ENCODE results near the gene CD81.

CD81 gene

GRCh38 chr11:2377511-2378443 is 667 bp downstream of the CD81 start:
- DNase-seq = peak; percentile 75

DNA sequence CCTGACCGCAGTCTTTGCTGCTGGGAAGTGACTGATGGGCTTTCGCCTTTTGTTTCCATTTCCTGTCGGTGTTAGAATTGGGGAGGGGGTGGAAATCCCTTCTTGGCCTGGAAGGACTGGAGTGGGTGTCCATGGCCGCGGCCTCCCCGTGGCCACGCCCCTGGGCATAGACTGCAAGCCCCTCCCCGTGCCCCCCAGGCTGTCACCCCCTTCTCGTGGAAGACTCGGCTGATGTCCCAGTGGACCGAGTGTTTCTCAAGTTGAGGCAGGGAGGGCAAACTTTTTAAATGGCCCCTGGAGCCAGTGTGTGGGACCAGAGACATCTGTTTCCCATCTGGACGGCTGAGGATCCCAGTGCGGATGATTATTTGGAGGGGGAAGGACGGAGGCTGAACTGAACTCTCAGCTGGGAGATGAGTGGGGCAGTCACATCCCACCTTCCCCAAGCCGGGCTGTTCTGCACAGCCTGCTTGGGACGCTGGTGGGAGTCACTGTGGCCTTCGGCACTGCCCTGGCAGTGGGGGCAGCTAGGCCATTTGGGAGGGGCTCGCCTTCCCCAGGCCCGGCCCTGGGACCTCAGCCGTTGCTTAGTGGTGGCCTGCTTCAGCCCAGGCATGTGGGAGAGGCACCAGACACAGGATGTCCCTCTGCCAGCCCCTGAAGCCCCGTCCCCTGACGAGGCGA is 1.6 kb downstream of the CD81 start:
- DNase-seq = no peak

- DNase-seq = no peak
Measured at GRCh38 chr11:2379466-2380174, 2.5 kb downstream of the CD81 start.

DNA sequence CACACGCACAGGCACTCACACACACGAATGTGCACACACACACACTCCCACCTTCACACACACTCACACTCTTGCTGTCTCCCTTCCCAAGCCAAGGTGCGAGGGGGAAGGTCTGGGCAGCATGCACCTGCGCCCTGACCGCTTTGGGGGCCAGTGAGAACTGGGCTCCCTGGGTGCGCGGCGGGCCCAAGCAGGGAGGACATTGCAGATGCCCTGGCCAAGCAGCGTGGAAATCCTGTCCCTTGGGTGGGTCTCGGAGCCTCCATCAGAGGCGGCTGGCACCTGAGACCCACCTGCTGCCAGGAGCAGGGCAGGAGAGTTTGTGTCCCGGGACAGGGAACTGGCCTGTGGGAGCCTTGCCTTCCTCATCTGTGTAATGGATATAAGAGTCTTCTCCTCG is 3.3 kb downstream of the CD81 start:
- no peak for DNase-seq

DNA sequence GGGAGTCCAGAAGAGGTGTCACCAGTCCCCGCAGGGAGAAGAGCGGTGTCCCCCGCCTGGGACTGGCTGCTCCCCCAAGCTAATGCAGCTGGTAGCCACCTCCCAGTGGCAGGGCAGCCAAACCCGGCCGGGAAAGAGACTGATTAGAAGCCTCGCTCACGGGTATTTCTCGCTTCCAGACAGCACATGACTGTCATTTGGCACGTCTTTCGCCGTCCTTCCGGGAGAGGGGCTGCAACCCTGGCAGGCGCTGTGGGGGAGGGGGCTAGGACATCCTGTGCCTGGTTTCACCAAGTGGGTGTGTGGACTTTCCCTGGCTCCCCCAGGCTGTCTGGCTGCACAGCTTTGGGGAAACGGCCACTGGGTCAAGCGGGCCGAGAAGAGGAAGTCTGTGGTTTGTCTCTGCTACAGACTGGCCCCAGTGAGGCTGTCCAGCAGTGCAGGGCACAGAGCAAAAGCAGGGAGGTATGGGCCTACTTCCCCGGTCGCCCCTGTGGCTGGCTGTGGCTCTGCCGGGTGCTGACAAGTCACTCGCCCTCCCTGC is 3.8 kb downstream of the CD81 start:
- DNase-seq = no peak

GRCh38 chr11:2381494-2382128 is 4.5 kb downstream of the CD81 start:
- DNase-seq = no peak

- DNase-seq = no peak
Measured at GRCh38 chr11:2382129-2382517, 5.0 kb downstream of the CD81 start.

DNA sequence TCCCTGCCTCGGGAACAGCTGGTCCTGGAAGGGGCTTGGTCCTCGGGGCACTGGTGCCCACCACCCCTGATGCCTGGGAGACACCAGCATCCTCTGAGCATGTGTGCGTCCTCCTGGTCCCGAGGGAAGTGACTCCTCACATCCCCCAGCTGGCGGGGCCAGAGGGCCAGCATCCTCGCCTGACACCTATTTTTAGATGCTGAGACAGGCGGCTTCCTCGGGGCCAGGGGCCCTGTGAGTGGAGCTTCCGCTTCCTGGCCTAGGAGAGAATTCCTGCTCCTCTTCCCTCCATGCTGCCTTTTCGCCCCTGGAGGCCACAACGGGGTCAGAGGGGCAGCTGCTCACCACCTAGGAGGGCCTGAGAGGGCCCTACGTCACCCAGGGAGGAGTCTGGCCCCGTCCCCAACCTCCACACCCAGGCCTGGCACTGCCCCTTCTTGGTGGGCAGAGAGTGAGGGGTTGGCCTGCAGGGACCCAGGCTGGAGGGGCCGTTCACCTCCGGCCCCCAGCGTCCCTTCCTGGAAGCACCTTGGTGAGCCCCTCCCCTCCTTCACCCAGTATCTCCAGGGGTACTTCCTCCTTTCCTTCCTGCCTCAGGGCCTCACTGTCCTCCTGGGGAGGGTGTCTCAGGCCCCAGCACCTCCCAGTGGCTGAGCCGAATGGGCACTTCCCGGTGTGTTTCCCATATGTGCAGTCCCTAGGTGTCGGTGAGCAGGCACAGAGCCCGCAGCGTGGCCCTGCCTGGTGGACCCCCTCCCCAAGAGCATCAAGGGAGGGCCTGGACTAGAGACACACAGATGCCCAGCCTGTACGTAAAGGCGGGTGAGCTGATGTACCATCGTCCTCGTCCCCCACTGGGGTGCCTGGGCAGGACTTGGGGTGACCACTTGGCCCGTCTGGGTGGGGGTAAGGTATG is 6.1 kb downstream of the CD81 start:
- no peak for DNase-seq

- no peak for DNase-seq
Measured at GRCh38 chr11:2383852-2384804, 7.0 kb downstream of the CD81 start.

DNA sequence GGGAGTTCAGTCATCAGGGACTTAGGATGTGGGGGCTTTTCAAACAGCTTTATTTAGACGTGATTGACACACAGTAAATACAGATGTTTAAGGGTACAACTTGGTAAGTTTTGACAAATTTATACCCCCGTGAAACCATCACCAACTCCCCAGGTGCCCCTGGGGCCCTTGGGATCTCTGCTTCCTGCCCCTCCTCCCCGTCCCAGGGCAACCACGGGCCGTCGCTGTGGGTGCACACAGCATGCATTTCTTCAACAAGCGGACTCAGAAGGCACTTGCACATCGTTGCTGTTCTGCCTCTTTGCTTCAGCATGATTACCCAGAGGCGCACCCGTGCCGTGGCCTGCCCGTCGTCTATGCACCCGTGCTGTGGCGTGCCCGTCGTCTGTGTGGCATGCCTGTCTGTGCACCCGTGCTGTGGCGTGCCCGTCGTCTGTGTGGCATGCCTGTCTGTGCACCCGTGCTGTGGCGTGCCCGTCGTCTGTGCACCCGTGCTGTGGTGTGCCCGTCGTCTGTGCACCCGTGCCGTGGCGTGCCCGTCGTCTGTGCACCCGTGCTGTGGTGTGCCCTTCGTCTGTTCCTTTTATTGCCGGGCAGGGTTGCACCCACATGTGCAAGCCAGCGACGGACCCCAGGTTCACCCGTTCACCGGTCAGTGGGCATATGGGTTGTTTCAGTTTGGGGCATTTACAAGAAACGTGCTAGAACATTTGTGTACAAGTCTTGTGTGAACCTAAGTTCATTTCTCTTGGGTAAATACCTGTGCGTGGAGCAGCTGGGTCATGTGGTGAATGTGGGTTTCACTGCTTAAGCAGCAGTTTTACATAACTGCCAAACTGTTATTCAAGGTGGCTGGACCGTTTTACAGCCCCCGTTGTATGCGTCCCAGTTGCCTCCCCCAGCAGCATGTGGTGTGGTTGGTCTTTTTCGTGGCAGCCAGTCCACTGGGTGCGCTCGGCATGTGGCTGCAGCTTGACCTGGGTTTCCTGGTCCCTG is 8.3 kb downstream of the CD81 start:
- no peak for DNase-seq

- DNase-seq = no peak
Measured at GRCh38 chr11:2386591-2386990, 9.5 kb downstream of the CD81 start.

DNA sequence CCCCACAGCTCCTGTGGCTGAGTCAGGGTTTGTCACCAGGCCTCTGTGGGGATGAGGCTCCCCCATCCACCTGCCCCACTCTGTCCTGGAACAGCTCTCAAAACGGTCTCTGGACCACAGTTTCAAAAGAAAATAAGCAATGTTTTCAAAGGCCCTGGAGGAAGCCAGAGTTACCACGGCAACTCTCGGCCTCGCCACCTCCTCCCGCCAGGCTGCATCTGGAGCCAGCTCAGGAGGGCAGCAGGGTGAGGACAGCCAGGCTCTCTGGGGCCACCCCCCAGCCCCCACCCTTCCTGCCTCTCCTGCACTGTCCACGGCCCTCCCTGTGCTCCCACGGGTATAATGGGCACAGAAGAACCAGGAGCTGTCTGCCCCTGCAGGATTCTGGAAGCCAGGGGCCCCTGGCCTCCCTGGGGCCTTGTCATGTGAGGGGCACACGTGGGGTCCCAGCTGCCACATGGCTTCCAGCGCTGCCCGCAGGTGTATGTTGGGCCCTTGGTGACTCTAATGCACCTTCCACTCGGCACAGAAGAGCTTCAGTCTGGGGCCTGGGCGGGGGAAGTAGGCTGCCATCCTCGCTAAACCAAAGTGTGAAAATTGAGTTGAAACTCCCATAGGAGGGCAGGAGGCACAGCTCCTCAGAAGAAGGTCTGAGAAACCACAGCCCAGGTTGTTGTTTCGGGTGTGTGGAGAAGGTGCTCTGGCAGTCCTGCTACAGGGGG is 10.3 kb downstream of the CD81 start:
- DNase-seq = no peak

GRCh38 chr11:2388431-2389376 is 11.6 kb downstream of the CD81 start:
- no peak for DNase-seq

GRCh38 chr11:2389377-2390026 is 12.4 kb downstream of the CD81 start:
- no peak for DNase-seq

GRCh38 chr11:2390091-2390724 is 13.1 kb downstream of the CD81 start:
- DNase-seq = no peak

- DNase-seq = no peak
Measured at GRCh38 chr11:2390725-2391151, 13.6 kb downstream of the CD81 start.
